MG63 (cell line): ENCODE results near the gene AGFG2. TPM values are rescaled to one million over a fixed set of nuclear protein-coding genes. Genes with fewer than 3 reads are reported as not detected.
"Not testable (repeated sequence)": the region's sequence is repeated elsewhere in the genome, so short reads cannot be mapped to it uniquely, and the experiment has no call there.

Experiments
- DNase-seq: peaks from one replicate; pipeline ENCODE4 v3.0.0-alpha.2; 2020
- H3K27me3 ChIP-seq: fragments of 250-450 bp; sonication (Bioruptor Pico); 2 replicates; pipeline ENCODE4 v1.5.1; 2020; ENCODE audit warnings: mild to moderate bottlenecking, moderate library complexity
- H3K36me3 ChIP-seq: fragments of 250-450 bp; sonication (Bioruptor Pico); 2 replicates; pipeline ENCODE4 v1.5.1; 2020; ENCODE audit warnings: mild to moderate bottlenecking, moderate library complexity
- H3K4me3 ChIP-seq: fragments of 250-450 bp; sonication (Bioruptor Pico); 2 replicates; pipeline ENCODE4 v1.5.1; 2020; ENCODE audit warnings: mild to moderate bottlenecking, moderate library complexity
- H3K9me3 ChIP-seq: fragments of 250-450 bp; sonication (Bioruptor Pico); 2 replicates; pipeline ENCODE4 v1.5.1; 2020; ENCODE audit warnings: mild to moderate bottlenecking, moderate library complexity
- total RNA-seq: library from RNA; depleted of rRNA; stranded (reverse); fragments of >200 nt; shearing (Covaris generic); gene quantifications from 2 replicates; pipeline ENCODE4 v1.2.3, GENCODE V29; 2014; ENCODE audit warnings: low replicate concordance

The AGFG2 gene
- total RNA-seq, 1 experiment from 2014 or later: 10.2 TPM

DNA sequence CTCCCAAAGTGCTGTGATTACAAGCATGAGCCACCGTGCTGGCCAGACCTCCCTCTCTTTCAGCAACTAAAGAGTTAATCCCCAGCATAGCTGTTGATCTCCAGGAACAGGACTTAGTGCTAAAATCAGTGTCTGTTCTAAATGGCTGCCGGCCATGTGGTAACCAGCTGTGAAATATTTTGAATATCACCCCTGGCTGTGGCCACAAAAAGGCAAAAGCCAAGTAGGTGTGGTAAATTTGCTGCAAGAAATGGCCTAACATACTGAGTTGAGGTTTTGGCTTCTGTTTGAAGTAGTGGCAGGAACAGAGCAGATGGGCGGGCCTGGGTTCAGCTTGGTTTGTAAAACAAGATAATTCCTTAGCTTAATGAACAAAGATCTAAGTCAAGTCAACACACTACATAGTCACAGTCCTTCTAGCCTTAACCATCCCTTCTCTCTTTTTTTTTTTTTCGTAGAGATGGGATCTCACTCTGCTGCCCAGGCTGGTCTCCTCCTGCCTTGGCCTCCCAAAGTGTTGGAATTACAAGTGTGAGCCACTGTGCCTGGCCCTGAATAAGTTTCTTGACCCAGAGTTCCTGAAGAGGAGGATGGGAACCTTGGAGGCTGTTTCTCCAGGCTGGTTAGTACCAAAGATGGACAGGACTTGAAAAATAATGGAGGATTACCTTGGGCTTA, 22.7 kb upstream of the AGFG2 start:
- Histone ChIP-seq H3K9me3 (no peaks in the 10 kb centered on the region), H3K27me3 (no peaks in the 10 kb centered on the region), H3K36me3 (no peaks in the 10 kb centered on the region), H3K4me3 (no peak overlapping the region)
- peak; percentile 74 for DNase-seq

DNA sequence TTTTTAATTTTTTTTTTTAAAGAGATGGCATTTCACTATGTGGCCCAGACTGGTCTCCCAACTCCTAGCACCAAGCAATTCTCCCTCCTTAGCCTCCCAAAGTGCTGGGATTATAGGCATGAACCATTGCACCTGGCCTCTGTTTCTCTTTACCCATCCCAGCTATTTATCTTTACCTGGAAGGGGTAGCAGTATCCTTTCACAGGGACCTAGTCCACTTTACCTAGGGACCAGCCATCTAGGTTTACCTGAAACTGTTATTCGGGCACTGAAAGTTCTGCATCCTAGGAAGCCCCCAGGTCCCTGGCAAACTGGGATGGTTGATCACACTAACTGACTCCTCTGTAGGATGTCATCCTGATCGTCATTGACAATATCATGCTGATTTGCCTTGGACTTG, 21.7 kb upstream of the AGFG2 start:
- no peaks in the 10 kb centered on the region for H3K36me3 ChIP-seq
- DNase-seq: no peak
- H3K4me3 ChIP-seq: no peak overlapping the region
- no peaks in the 10 kb centered on the region for H3K9me3 ChIP-seq
- H3K27me3 ChIP-seq: no peaks in the 10 kb centered on the region

DNA sequence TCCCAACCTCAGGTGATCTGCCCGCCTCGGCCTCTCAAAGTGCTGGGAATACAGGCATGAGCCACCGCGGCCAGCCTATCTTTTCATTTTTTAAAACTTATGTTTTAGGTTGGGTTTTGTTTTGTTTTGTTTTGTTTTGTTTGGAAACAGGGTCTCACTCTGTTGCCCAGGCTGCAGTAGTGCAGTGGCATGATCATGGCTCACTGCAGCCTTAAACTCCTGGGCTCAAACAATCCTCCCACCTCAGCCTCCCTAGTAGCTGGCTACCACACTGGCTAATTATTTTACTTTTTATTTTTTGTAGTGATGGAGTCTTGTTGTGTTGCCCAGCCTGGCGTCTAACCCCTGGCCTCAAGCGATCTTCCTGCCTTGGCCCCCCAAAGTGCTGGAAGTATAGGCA, 19.4 kb upstream of the AGFG2 start:
- DNase-seq: no peak
- H3K9me3 ChIP-seq: no peaks in the 10 kb centered on the region
- H3K4me3 ChIP-seq: no peak overlapping the region
- no peaks in the 10 kb centered on the region for H3K36me3 ChIP-seq
- H3K27me3 ChIP-seq: no peaks in the 10 kb centered on the region

DNA sequence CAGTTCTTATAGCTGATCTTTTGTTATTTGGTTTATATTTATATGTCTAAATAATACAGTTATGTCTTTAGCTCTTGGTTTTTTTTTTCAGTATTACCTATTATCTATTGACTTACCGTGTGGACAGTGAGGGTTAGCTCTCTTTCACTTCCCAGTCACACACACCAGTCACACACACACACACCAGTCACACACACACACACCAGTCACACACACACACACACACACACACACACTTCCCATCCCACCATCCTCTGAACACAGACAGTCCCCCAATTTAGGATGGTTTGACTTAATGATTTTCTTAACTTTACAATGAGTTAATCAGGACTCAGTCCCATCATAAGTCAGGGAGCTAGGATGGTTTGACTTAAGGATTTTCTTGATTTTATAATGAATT, 18.9 kb upstream of the AGFG2 start:
- Histone ChIP-seq H3K4me3 (no peak overlapping the region), H3K27me3 (no peaks in the 10 kb centered on the region), H3K36me3 (no peaks in the 10 kb centered on the region), H3K9me3 (no peaks in the 10 kb centered on the region)
- no peak for DNase-seq

DNA sequence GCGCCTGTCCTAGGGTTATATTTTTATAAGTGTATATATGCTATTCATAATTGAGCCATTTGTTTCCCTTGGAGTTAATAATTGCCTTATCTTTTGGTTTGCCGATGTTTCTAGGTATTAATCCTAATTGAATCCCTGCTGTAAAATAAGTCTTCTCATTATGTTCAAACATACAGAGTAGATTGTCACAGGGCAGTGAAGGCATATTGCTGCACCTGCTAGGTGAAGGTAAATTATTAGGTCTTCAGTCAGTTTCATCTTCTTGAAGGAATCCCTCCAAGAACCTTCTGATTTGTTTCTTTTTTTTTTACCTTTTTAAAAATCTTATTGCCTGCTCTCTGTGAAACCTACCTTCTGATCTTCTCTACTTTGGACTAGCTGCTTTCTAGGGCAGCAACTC, 17.9 kb upstream of the AGFG2 start:
- no peak for DNase-seq
- H3K4me3 ChIP-seq: no peak overlapping the region

DNA sequence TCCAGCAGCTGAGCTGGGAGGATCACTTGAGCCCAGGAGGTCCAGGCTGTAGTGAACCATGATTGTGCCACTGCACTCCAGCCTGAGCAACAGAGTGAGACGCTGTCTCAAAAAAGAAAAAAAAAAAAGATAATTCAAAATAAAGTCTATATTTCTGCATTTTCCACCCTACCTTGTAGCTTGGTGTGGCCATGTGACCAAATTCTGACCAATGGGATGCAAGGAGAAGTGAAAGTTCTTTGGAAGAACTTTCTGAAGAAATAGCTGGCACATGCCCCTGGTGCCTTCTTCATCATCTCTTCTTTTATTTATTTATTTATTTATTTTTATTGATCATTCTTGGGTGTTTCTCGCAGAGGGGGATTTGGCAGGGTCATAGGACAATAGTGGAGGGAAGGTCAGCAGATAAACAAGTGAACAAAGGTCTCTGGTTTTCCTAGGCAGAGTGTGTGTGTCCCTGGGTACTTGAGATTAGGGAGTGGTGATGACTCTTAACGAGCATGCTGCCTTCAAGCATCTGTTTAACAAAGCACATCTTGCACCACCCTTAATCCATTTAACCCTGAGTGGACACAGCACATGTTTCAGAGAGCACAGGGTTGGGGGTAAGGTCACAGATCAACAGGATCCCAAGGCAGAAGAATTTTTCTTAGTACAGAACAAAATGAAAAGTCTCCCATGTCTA, 17.0 kb upstream of the AGFG2 start:
- H3K9me3 ChIP-seq, H3K27me3 ChIP-seq, DNase-seq, H3K4me3 ChIP-seq, H3K36me3 ChIP-seq: not testable (repeated sequence)

More for the DNA sequence above, 17.9 kb upstream of the AGFG2 start:
- no peaks in the 10 kb centered on the region for H3K27me3 ChIP-seq
- no peaks in the 10 kb centered on the region for H3K36me3 ChIP-seq
- no peaks in the 10 kb centered on the region for H3K9me3 ChIP-seq

DNA sequence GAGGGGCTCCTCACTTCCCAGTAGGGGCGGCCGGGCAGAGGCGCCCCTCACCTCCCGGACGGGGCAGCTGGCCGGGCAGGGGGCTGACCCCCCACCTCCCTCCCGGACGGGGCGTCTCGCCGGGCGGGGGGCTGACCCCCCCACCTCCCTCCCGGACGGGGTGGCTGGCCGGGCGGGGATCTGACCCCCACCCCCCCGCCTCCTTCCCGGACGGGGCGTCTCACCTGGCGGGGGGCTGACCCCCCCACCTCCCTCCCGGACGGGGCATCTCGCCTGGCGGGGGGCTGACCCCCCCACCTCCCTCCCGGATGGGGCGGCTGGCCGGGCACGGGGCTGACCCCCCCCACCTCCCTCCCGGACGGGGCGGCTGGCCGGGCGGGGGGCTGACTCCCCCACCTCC, 15.8 kb upstream of the AGFG2 start:
- H3K27me3 ChIP-seq, H3K36me3 ChIP-seq, H3K9me3 ChIP-seq, DNase-seq, H3K4me3 ChIP-seq: not testable (repeated sequence)

DNA sequence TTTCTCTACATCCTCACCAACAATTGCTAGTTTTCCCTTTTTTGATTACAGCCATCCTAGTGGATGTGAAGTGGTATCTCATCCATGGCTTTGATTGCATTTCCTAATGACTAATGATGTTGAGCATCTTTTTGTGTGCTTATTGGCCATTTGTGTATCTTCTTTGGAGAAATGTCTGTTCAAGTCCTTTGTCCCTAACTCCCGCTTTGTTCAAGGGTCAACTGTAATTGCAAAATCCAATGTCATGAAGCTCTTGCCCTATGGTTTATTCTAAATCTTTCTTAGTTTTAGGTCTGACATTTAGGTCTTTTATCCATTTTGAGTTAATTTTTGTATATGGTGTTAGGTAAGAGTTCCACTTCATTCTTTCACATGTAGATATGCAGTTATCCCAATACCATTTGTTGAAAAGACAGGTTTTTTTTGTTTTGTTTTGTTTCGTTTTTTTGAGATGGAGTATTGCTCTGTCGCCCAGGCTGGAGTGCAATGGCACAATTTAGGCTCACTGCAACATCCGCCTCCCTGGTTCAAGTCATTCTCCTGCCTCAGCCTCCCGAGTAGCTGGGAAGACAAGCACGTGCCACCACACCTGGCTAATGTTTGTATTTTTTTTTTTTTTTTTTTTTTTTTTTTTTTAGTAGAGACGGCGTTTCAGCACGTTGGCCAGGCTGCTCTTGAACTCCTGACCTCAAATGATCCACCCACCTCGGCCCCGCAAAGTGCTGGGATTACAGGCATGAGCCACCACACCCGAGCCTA, 10.7 kb upstream of the AGFG2 start:
- H3K27me3 ChIP-seq, DNase-seq, H3K9me3 ChIP-seq, H3K36me3 ChIP-seq, H3K4me3 ChIP-seq: not testable (repeated sequence)

DNA sequence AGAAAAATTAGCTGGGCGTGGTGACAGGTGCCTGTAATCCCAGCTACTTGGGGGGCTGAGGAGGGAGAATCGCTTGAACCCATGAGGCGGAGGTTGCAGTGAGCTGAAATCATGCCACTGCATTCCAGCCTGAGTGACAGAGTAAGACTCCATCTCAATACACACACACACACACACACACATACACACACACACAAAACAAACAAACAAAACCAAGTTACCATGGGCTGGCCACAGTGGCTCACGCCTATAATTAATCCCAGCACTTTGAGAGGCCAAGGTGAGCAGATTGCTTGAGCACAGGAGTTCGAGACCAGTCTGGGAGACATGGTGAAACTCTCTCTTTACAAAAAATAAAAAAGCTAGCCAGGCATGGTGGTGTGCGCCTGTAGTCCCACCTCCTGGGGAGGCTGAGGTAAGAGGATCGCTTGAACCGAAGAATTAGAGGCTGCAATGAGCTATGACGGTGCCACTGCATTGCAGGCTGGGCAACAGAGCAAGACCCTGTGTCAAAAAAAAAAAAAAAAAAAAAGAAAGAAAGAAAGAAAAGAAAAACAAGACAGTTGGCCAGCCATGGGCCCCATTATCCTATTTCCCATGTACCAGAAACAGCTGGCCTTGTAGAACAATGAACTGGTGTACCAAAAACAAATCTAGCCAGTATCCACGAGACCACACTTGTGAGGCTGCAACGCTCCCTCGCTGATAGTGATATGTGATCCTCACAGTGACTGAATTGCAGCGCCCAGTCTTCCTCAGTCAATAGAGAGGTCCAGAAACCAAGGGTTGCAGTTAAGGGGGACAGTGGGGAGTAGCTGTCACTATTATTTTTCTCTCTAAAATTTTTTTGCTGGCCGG, 6.6 kb upstream of the AGFG2 start:
- H3K9me3 ChIP-seq: no peaks in the 10 kb centered on the region
- no peak overlapping the region for H3K4me3 ChIP-seq
- no peak for DNase-seq
- H3K36me3 ChIP-seq: no peaks in the 10 kb centered on the region
- H3K27me3 ChIP-seq: no peaks in the 10 kb centered on the region

DNA sequence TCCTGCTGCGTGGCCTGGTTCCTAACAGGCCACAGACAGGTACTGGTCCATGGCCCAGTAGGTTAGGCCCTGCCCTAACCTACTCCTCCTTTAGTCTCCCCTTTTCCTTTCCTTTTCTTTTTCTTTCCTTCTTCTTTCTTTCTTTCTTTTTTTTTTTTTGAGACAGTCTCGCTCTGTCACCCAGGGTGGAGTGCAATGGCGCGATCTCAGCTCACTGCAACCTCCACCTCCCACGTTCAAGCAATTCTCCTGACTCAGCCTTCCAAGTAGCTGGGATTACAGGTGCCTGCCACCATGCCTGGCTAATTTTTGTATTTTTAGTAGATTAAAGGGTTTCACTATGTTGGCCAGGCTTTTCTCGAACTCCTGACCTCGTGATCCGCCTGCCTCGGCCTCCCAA, 3.0 kb upstream of the AGFG2 start:
- H3K27me3 ChIP-seq, H3K9me3 ChIP-seq, DNase-seq, H3K36me3 ChIP-seq, H3K4me3 ChIP-seq: not testable (repeated sequence)

DNA sequence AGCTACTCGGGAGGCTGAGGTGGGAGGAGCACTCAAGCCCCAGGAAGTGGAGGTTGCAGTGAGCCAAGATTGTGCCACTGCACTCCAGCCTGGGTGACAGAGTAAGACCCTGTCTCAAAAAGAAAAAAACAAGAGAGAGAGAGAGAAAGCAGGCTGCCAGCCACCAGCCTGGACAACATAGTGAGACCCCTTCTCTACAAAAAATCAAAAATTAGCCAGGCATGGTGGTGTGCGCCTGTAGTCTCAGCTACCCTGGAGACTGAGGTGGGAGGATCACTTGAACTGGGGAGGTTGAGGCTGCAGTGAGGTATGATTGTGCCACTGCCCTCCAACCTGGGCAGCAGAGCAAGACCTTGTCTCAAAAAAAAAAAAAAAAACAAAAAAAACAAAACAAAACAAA, 2.3 kb upstream of the AGFG2 start:
- H3K27me3 ChIP-seq, H3K4me3 ChIP-seq, H3K36me3 ChIP-seq, H3K9me3 ChIP-seq, DNase-seq: not testable (repeated sequence)

DNA sequence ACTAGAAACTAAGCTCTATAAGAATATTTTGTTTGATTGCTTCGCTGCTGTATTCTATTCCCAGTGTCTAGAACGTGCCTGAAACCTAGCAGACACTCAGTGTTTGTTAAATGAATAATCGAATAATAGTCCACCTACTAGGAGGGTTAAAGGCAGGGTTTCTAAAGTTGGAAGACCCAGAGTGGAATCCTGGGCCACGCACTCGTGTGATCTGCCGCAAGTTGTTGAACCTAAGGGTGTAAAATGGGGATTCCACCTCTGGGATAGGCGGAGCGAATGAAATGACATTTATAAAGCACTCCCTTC, 702 bp upstream of the AGFG2 start:
- Histone ChIP-seq H3K36me3 (no peaks in the 10 kb centered on the region), H3K4me3 (peak overlapping the region; percentile 49), H3K27me3 (no peaks in the 10 kb centered on the region), H3K9me3 (no peaks in the 10 kb centered on the region)
- no peak for DNase-seq

DNA sequence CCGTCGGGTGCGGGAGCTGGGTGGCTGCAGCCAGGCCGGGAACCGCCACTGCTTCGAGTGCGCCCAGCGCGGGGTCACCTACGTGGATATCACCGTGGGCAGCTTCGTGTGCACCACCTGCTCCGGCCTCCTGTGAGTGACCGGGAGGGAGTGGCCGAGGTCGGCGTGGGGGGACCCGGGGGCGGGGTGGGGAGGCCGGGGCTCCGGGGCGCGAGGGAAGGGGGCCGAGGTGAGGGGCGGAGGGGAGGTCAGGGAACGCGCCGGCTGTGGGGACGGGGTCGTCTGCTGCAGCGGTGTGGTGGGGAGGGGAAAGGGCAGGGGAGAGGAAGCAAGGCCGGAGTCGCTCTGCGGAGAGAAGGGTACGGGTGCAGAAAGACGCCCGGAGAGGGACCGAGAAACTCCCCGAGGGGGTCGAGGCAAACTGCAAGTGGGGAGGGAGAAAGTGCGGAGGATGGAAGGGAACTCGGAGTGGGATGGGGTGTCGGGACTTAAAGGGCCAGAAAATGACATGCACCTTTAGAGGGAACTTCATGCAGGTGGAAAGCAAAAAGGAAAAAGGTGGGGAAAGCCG, 518 bp downstream of the AGFG2 start:
- no peaks in the 10 kb centered on the region for H3K27me3 ChIP-seq
- no peaks in the 10 kb centered on the region for H3K36me3 ChIP-seq
- DNase-seq: no peak
- peak overlapping the region; percentile 75 for H3K4me3 ChIP-seq
- H3K9me3 ChIP-seq: no peaks in the 10 kb centered on the region

DNA sequence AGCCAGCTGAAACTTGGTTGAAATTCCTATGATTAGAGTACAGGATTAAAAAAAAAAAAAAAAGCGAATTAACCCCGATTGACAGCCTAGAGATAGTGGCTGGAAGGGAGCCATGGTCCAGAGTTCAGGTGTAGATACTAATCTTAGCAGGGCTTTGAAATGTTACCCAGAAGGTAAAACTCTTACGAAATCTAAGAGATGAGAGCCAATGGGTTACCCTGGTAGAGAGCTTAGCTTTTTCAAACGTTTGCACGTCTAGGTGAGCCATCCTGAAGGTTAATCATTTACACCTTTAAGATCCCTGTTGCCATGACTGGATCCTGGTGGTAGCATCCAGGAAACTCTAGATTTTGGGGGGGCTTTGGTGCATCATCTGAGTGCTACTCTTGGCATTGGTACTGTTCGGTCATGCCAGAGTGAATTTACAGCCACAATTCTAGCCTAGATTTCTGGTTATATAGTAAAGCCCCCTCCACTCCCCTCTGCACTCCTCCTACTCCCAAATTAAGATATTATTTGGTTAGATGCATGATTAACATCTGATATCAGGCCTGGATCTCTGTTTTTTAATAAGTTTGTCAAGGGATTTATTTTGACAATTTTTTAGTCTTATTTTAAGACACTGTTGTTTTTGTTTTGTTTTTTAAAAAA, 1.2 kb downstream of the AGFG2 start:
- no peaks in the 10 kb centered on the region for H3K27me3 ChIP-seq
- H3K9me3 ChIP-seq: no peaks in the 10 kb centered on the region
- H3K36me3 ChIP-seq: no peaks in the 10 kb centered on the region
- DNase-seq: no peak
- H3K4me3 ChIP-seq: peak overlapping the region; percentile 75; the same call in 1 of the 2 replicates

DNA sequence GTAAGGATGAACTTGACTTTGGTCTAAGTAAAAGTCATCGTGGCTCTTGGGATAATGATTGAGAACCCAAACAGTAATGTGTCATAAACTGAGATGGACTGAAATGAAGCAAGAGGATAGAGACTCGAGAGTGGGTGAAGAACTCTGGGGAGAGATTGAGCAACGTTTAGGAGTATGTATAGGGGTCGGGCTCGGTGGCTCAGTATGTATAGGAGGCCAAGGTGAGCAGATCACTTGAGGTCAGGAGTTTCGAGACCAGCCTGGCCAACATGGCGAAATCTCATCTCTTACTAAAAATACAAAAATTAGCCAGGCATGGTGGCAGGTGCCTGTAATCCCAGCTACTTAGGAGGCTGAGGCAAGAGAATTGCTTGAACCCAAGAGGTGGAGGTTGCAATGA, 2.3 kb downstream of the AGFG2 start:
- H3K36me3 ChIP-seq, H3K4me3 ChIP-seq, H3K27me3 ChIP-seq, DNase-seq, H3K9me3 ChIP-seq: not testable (repeated sequence)

DNA sequence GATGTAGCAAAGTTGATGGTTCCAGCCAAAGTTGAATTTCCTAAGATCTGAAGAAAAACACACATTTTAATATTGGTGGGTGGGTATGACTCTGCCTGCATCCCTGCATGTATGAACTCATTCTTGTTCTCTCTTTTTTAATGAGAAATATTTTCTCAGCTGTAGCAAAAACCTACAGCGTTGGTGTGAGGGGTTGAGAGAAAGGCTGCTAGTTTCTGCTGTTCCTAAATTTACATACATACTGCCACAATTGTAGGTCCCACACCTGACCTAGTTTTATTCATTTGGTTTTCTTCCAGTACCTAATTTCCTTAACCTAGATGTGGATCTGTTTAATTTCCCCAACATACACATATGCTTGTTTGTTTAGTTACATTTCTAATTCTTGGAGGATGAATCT, 4.6 kb downstream of the AGFG2 start:
- no peak for DNase-seq
- H3K9me3 ChIP-seq: no peaks in the 10 kb centered on the region
- no peaks in the 10 kb centered on the region for H3K27me3 ChIP-seq
- H3K4me3 ChIP-seq: no peak overlapping the region
- H3K36me3 ChIP-seq: no peaks in the 10 kb centered on the region
